Peyer's patch (tissue), 4 donors: Measurements from ENCODE around the gene CENPU. TPM values are rescaled to one million over a fixed set of nuclear protein-coding genes. Genes with fewer than 3 reads are reported as not detected.

Experiments used
- DNase-seq, 3 donors: peaks; one replicate each; pipeline ENCODE4 v3.0.0-alpha.2; 2017 to 2019
- H3K27ac ChIP-seq, 4 donors: fragments of 200-600 bp; sonication (generic); one replicate each; pipeline ENCODE4 v1.5.1; 2016 to 2019
- H3K27me3 ChIP-seq, 2 donors: fragments of 200-600 bp; sonication (generic); one replicate each; pipeline ENCODE4 v1.5.1; 2019
- H3K36me3 ChIP-seq, 3 donors: fragments of 200-600 bp; sonication (generic); one replicate each; pipeline ENCODE4 v1.5.1; 2016 to 2019
- H3K4me1 ChIP-seq, 4 donors: fragments of 200-600 bp; sonication (generic); one replicate each; pipeline ENCODE4 v1.5.1; 2016 to 2019
- H3K4me3 ChIP-seq, 4 donors: fragments of 200-600 bp; sonication (generic); 1 replicate in 3 of 4; 2 replicates in 1 of 4; pipeline ENCODE4 v1.5.1; 2016 to 2019; ENCODE audit warnings: mild to moderate bottlenecking in 1 of 4
- H3K9me3 ChIP-seq, 4 donors: fragments of 200-600 bp; sonication (generic); one replicate each; pipeline ENCODE4 v1.5.1; 2016 to 2019; ENCODE audit warnings: mild to moderate bottlenecking in 1 of 4
- CTCF ChIP-seq, 6 experiments: fragments of 450-650 bp in 4 of 6; fragments of 200-600 bp in 2 of 6; sonication (generic) in 1 of 6; IDR thresholded peaks; one replicate each; pipeline ENCODE4 v1.5.1; 2017 to 2019; ENCODE audit warnings: antibody characterized with exemption in 6 of 6, mild to moderate bottlenecking in 3 of 6, moderate library complexity in 1 of 6
- POLR2A ChIP-seq, 2 donors: fragments of 450-650 bp; IDR thresholded peaks; one replicate each; pipeline ENCODE4 v1.5.1; 2017; ENCODE audit warnings: antibody characterized with exemption in 2 of 2, mild to moderate bottlenecking in 2 of 2, moderate library complexity in 2 of 2
- total RNA-seq, 4 donors: library from RNA; depleted of rRNA; stranded (reverse); fragments of >200 nt; gene quantifications; one replicate each; pipeline ENCODE4 v1.1.0, GENCODE V29; 2016

CENPU gene
- total RNA-seq, 4 donors from 2014 or later: 3.3 to 30.5 (median 7.1) TPM

GRCh38 chr4:184719407-184719806 lies 14.5 kb downstream of the CENPU start:
- TF ChIP-seq POLR2A (IDR thresholded peaks at IDR 0.05) (no peak), CTCF (IDR thresholded peaks at IDR 0.05) (no peak)
- Histone ChIP-seq H3K27ac (no peak overlapping the region), H3K27me3 (no peaks in the 10 kb centered on the region), H3K9me3 (no peaks in the 10 kb centered on the region), H3K4me3 (no peak overlapping the region), H3K4me1 (no peaks in the 10 kb centered on the region), H3K36me3 (no peaks in the 10 kb centered on the region)
- no peak for DNase-seq

- no peaks in the 10 kb centered on the region for H3K9me3 ChIP-seq
- H3K27me3 ChIP-seq: no peaks in the 10 kb centered on the region
- no peak for DNase-seq
- H3K4me3 ChIP-seq: no peak overlapping the region
- H3K4me1 ChIP-seq: no peaks in the 10 kb centered on the region
- no peak for TF ChIP-seq POLR2A (IDR thresholded peaks at IDR 0.05)
- TF ChIP-seq CTCF (IDR thresholded peaks at IDR 0.05): no peak
- no peaks in the 10 kb centered on the region for H3K36me3 ChIP-seq
- H3K27ac ChIP-seq: no peak overlapping the region
These were observed 18.4 kb downstream of the CENPU start for GRCh38 chr4:184715526-184715925.

- no peak for DNase-seq
- no peak overlapping the region for H3K27ac ChIP-seq
- no peaks in the 10 kb centered on the region for H3K36me3 ChIP-seq
- no peaks in the 10 kb centered on the region for H3K9me3 ChIP-seq
- H3K4me1 ChIP-seq: no peaks in the 10 kb centered on the region
- H3K4me3 ChIP-seq: no peak overlapping the region
- H3K27me3 ChIP-seq: no peaks in the 10 kb centered on the region
- no peak for TF ChIP-seq CTCF (IDR thresholded peaks at IDR 0.05)
- no peak for TF ChIP-seq POLR2A (IDR thresholded peaks at IDR 0.05)
These were observed 20.0 kb downstream of the CENPU start for GRCh38 chr4:184713887-184714286.

- no peak overlapping the region for H3K4me3 ChIP-seq
- no peak for TF ChIP-seq POLR2A (IDR thresholded peaks at IDR 0.05)
- TF ChIP-seq CTCF (IDR thresholded peaks at IDR 0.05): no peak
- H3K36me3 ChIP-seq: no peaks in the 10 kb centered on the region
- no peaks in the 10 kb centered on the region for H3K9me3 ChIP-seq
- no peak overlapping the region for H3K27ac ChIP-seq
- H3K4me1 ChIP-seq: no peaks in the 10 kb centered on the region
- no peaks in the 10 kb centered on the region for H3K27me3 ChIP-seq
- no peak for DNase-seq
These were observed 21.6 kb downstream of the CENPU start for GRCh38 chr4:184712322-184712721.

GRCh38 chr4:184706453-184706852 lies 27.4 kb downstream of the CENPU start:
- no peaks in the 10 kb centered on the region for H3K27me3 ChIP-seq
- H3K36me3 ChIP-seq: no peaks in the 10 kb centered on the region
- no peaks in the 10 kb centered on the region for H3K9me3 ChIP-seq
- no peaks in the 10 kb centered on the region for H3K4me1 ChIP-seq
- no peak for DNase-seq
- no peak overlapping the region for H3K27ac ChIP-seq
- TF ChIP-seq POLR2A (IDR thresholded peaks at IDR 0.05): no peak
- no peak for TF ChIP-seq CTCF (IDR thresholded peaks at IDR 0.05)
- no peak overlapping the region for H3K4me3 ChIP-seq

GRCh38 chr4:184705692-184706091 lies 28.2 kb downstream of the CENPU start:
- DNase-seq: no peak
- no peaks in the 10 kb centered on the region for H3K36me3 ChIP-seq
- no peaks in the 10 kb centered on the region for H3K4me1 ChIP-seq
- H3K27me3 ChIP-seq: no peaks in the 10 kb centered on the region
- no peak overlapping the region for H3K27ac ChIP-seq
- no peak overlapping the region for H3K4me3 ChIP-seq
- TF ChIP-seq CTCF (IDR thresholded peaks at IDR 0.05) (no peak), POLR2A (IDR thresholded peaks at IDR 0.05) (no peak)
- no peaks in the 10 kb centered on the region for H3K9me3 ChIP-seq
